PC-9 (cell line): ENCODE data around the gene SOAT2.

Experiments
- CTCF ChIP-seq: fragments of 200-600 bp; sonication (generic); conservative IDR thresholded peaks from 2 replicates; pipeline ENCODE4 v1.6.1; 2017; ENCODE audit warnings: mixed run types, antibody characterized with exemption, mild to moderate bottlenecking, moderate library complexity
- EZH2 ChIP-seq: fragments of 200-600 bp; sonication (generic); IDR thresholded peaks from 2 replicates; pipeline ENCODE4 v1.8.0; 2017; ENCODE audit warnings: antibody characterized with exemption, low read depth

- no peak for TF ChIP-seq CTCF
- TF ChIP-seq EZH2, result no peak
These were observed 20.5 kb downstream of the SOAT2 start for GRCh38 chr12:53123578-53124351.
